Right atrium auricular region (tissue), 2 donors: ENCODE measurements around the gene LAMB4. TPM values are rescaled to one million over a fixed set of nuclear protein-coding genes. Genes with fewer than 3 reads are reported as not detected.

Experiments
- DNase-seq: peaks from one replicate; pipeline ENCODE4 v3.0.0-alpha.2; 2019; ENCODE audit warnings: low spot score
- H3K27ac ChIP-seq, 2 donors: fragments of 200-600 bp; sonication (generic); 1 replicate in 1 of 2; 2 replicates in 1 of 2; pipeline ENCODE4 v1.5.1; 2016 to 2019
- H3K27me3 ChIP-seq, 2 donors: fragments of 200-600 bp; sonication (generic); one replicate each; pipeline versions ENCODE4 v1.5.1 to v1.6.0; 2017 to 2019
- H3K36me3 ChIP-seq: fragments of 200-600 bp; sonication (generic); one replicate; pipeline ENCODE4 v1.5.1; 2016
- H3K4me1 ChIP-seq, 2 donors: fragments of 200-600 bp; sonication (generic); one replicate each; pipeline versions ENCODE4 v1.5.1 to v1.6.0; 2017 to 2019
- H3K4me3 ChIP-seq, 2 donors: fragments of 200-600 bp; sonication (generic); 1 replicate in 1 of 2; 2 replicates in 1 of 2; pipeline ENCODE4 v1.5.1; 2017 to 2019; ENCODE audit warnings: mild to moderate bottlenecking in 1 of 2, moderate library complexity in 1 of 2
- H3K9me3 ChIP-seq, 2 donors: fragments of 200-600 bp; sonication (generic); one replicate each; pipeline ENCODE4 v1.5.1; 2019
- total RNA-seq, 2 donors: library from RNA; depleted of rRNA; stranded (reverse); fragments of >200 nt; gene quantifications; one replicate each; pipeline ENCODE4 v1.1.0, GENCODE V29; 2016
- TF ChIP-seq, protein P1 (sequence below), 2 donors: fragments of 200-600 bp; sonication (generic); IDR thresholded peaks; one replicate each; pipeline ENCODE4 v1.5.1; 2019; ENCODE audit warnings: antibody characterized with exemption in 2 of 2

Gene LAMB4
- total RNA-seq, 2 donors from 2014 or later: not detected

- TF ChIP-seq, protein P1, sequence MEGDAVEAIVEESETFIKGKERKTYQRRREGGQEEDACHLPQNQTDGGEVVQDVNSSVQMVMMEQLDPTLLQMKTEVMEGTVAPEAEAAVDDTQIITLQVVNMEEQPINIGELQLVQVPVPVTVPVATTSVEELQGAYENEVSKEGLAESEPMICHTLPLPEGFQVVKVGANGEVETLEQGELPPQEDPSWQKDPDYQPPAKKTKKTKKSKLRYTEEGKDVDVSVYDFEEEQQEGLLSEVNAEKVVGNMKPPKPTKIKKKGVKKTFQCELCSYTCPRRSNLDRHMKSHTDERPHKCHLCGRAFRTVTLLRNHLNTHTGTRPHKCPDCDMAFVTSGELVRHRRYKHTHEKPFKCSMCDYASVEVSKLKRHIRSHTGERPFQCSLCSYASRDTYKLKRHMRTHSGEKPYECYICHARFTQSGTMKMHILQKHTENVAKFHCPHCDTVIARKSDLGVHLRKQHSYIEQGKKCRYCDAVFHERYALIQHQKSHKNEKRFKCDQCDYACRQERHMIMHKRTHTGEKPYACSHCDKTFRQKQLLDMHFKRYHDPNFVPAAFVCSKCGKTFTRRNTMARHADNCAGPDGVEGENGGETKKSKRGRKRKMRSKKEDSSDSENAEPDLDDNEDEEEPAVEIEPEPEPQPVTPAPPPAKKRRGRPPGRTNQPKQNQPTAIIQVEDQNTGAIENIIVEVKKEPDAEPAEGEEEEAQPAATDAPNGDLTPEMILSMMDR (IDR thresholded peaks at IDR 0.05): no peak
- Histone ChIP-seq H3K36me3 (no peaks in the 10 kb centered on the region), H3K9me3 (no peaks in the 10 kb centered on the region), H3K4me3 (no peak overlapping the region), H3K27ac (no peak overlapping the region), H3K4me1 (no peaks in the 10 kb centered on the region), H3K27me3 (no peaks in the 10 kb centered on the region)
- DNase-seq: no peak
These were observed 67.7 kb downstream of the LAMB4 start for GRCh38 chr7:108062250-108063014.

DNA sequence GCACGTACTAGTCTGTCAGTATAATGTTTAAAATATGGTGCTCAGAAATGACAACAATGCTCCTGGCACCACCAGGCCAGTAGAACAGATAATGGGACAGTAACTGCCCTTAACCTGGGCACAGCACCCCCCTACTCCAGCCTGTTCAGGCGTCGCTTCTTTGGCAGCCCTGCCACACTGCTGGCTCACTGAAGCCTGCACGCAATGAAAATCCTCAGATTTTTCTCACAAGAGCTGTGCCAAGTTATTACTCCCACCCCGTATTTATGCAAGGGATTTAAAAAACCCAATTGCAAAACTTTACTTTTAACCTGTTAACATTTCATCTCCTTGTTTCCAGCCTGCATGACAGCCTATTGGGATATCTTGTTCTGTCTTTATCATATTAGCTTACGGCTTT lies 70.6 kb downstream of the LAMB4 start:
- H3K9me3 ChIP-seq: no peaks in the 10 kb centered on the region
- no peaks in the 10 kb centered on the region for H3K27me3 ChIP-seq
- no peaks in the 10 kb centered on the region for H3K36me3 ChIP-seq
- DNase-seq: no peak
- no peak overlapping the region for H3K4me3 ChIP-seq
- TF ChIP-seq, protein P1 (IDR thresholded peaks at IDR 0.05): no peak
- H3K4me1 ChIP-seq: no peaks in the 10 kb centered on the region
- H3K27ac ChIP-seq: no peak overlapping the region

DNA sequence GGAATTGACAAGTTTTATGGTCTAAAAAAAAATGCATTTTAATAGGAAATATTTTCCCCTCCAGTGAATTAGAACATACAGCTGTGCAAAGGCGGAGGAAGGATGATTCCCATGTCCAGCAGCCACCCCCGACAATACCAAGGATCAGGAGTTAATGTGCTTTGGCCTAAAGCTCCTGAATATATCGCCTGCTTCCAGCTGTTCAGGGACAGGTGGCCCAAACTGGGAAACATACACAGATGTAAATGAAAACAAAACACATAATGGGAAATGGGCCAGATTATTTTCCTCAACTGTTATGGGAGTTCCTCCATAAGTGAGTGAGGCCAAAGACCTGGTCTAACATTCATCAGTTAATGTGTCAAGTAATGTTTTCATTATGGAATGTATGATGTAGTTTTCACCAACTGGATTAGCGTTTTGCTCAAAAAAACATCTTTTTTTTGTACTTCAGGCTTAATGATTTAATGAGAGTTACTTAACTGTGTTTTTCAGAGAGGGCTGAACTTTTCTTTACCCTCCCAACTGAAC lies 72.1 kb downstream of the LAMB4 start:
- Histone ChIP-seq H3K27ac (no peak overlapping the region), H3K36me3 (no peaks in the 10 kb centered on the region), H3K27me3 (no peaks in the 10 kb centered on the region), H3K4me1 (no peaks in the 10 kb centered on the region), H3K9me3 (no peaks in the 10 kb centered on the region), H3K4me3 (no peak overlapping the region)
- TF ChIP-seq, protein P1 (IDR thresholded peaks at IDR 0.05): no peak
- DNase-seq: no peak

DNA sequence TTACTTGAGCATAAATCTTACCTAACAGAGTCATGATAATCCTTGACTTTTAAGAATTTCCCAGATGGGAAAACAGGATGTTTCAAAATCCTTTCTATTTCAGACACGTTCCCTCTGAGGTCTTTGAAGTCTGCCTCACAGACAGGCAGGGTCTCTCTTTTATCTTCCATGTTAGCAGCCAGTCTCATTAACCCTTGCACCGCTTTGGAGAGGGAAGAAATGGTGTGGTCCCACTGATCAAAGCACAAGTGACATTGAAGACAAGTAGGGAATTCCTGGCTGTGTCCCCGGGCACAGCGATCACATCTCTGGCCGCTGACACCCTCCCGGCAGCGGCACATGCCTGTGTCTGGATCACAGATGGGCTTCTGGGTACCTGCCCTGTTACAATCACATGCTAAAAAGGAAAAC lies 74.5 kb downstream of the LAMB4 start:
- DNase-seq: no peak
- TF ChIP-seq, protein P1 (IDR thresholded peaks at IDR 0.05): no peak
- no peaks in the 10 kb centered on the region for H3K4me1 ChIP-seq
- H3K36me3 ChIP-seq: no peaks in the 10 kb centered on the region
- no peaks in the 10 kb centered on the region for H3K9me3 ChIP-seq
- no peak overlapping the region for H3K4me3 ChIP-seq
- H3K27me3 ChIP-seq: no peaks in the 10 kb centered on the region
- H3K27ac ChIP-seq: no peak overlapping the region

DNA sequence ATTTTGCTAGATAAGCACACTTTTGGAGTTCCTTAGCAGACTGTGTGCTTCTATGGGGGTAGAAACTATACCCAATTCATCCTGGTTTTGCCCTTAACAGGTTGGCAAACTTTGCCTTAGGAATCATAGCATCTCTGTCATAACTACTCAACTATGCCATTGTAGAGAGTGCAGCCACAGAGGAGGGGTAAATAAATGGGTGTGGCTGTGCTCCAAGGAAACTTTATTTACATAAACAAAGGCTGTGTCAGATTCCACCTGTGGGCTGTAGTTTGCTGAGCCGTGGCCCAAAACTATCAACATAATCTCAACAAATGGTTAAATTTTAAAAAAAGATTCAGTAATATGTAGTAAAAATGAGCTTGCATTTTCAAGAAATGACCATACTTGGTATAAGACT lies 75.6 kb downstream of the LAMB4 start:
- DNase-seq: no peak
- Histone ChIP-seq H3K27ac (no peak overlapping the region), H3K36me3 (no peaks in the 10 kb centered on the region), H3K27me3 (no peaks in the 10 kb centered on the region), H3K4me1 (no peaks in the 10 kb centered on the region), H3K4me3 (no peak overlapping the region), H3K9me3 (no peaks in the 10 kb centered on the region)
- TF ChIP-seq, protein P1 (IDR thresholded peaks at IDR 0.05): no peak
